H1 (cell line): Measurements from ENCODE around the gene IRF8. TPM values are rescaled to one million over a fixed set of nuclear protein-coding genes. Genes with fewer than 3 reads are reported as not detected.

ENCODE experiments used
- CTCF ChIA-PET: fragments of 300-600 bp; sonication (Branson Sonifier 250); formaldehyde crosslinking; loops from one replicate; lab custom pipeline; 2021; ENCODE audit not compliant: partially characterized antibody; lab: Charles Lee
- POLR2A ChIA-PET: fragments of 300-600 bp; sonication (Branson Sonifier 250); formaldehyde crosslinking; loops from one replicate; lab custom pipeline; 2021; ENCODE audit warnings: inconsistent platforms; ENCODE audit not compliant: partially characterized antibody; lab: Charles Lee
- DNase-seq, 2 experiments: peaks; one replicate each; pipeline versions ENCODE4 v3.0.0 to v3.0.0-alpha.2; 2010 to 2022; ENCODE audit warnings: low spot score in 2 of 2, low read depth in 1 of 2, mixed read lengths in 1 of 2
- FAIRE-seq: peaks from 2 replicates; lab custom pipeline; 2011; peaks lifted over from hg19 to GRCh38; lab: Jason Lieb, UNC
- H2AFZ ChIP-seq: 2 replicates; pipeline ENCODE4 v1.8.1; 2012; ENCODE audit warnings: low read length, inconsistent platforms
- H2AK5ac ChIP-seq: 2 replicates; pipeline ENCODE4 v1.6.1; 2013; ENCODE audit warnings: low read depth, low read length
- H2BK120ac ChIP-seq: replicated peaks from 2 replicates; pipeline ENCODE3; 2013; ENCODE audit warnings: low read depth, low read length, inconsistent platforms
- H2BK12ac ChIP-seq: 2 replicates; pipeline ENCODE4 v1.6.1; 2013; ENCODE audit warnings: low read depth, low read length
- H2BK15ac ChIP-seq: 2 replicates; pipeline ENCODE4 v1.6.1; 2013; ENCODE audit warnings: low read length
- H2BK20ac ChIP-seq: 2 replicates; pipeline ENCODE4 v1.6.1; 2013; ENCODE audit warnings: low read length
- H2BK5ac ChIP-seq: 2 replicates; pipeline ENCODE4 v1.6.1; 2013; ENCODE audit warnings: low read depth, low read length
- H3K14ac ChIP-seq: 2 replicates; pipeline ENCODE4 v1.6.1; 2013; ENCODE audit warnings: inconsistent platforms; ENCODE audit not compliant: insufficient read length
- H3K18ac ChIP-seq: 2 replicates; pipeline ENCODE4 v1.6.1; 2013; ENCODE audit warnings: low read length; ENCODE audit errors: extremely low read depth
- H3K23ac ChIP-seq: 2 replicates; pipeline ENCODE4 v1.6.1; 2013; ENCODE audit warnings: inconsistent platforms; ENCODE audit not compliant: insufficient read length
- H3K23me2 ChIP-seq: 2 replicates; pipeline ENCODE4 v1.6.1; 2013; ENCODE audit warnings: low read depth, low read length
- H3K27ac ChIP-seq: 2 replicates; pipeline ENCODE4 v1.6.1; 2011; ENCODE audit warnings: low read depth, low read length, inconsistent platforms
- H3K27me3 ChIP-seq, 4 experiments: replicated peaks in 1 of 4; 1 replicate in 1 of 4; 2 replicates in 3 of 4; pipeline versions ENCODE4 v1.6.1 to v1.8.1; 2011 to 2013; ENCODE audit warnings: low read length in 3 of 4, mild to moderate bottlenecking in 3 of 4, inconsistent platforms in 2 of 4, mixed read lengths in 2 of 4, moderate library complexity in 1 of 4; ENCODE audit not compliant: control insufficient read depth in 3 of 4, insufficient read depth in 3 of 4; ENCODE audit errors: extremely low read depth in 1 of 4
- H3K36me3 ChIP-seq, 4 experiments: 2 replicates each; pipeline versions ENCODE4 v1.6.1 to v1.8.1; 2011 to 2013; ENCODE audit warnings: mild to moderate bottlenecking in 4 of 4, low read length in 3 of 4, moderate library complexity in 2 of 4, control low read depth in 1 of 4, inconsistent platforms in 1 of 4; ENCODE audit not compliant: insufficient read depth in 4 of 4, control insufficient read depth in 2 of 4
- H3K4ac ChIP-seq: replicated peaks from 2 replicates; pipeline ENCODE3; 2013; ENCODE audit warnings: low read length, low read depth, mixed read lengths, inconsistent platforms; ENCODE audit not compliant: insufficient read length
- H3K4me1 ChIP-seq, 4 experiments: replicated peaks in 1 of 4; 1 replicate in 1 of 4; 2 replicates in 3 of 4; pipeline versions ENCODE4 v1.6.1 to v1.8.1; 2011 to 2013; ENCODE audit warnings: low read length in 3 of 4, inconsistent platforms in 2 of 4, mixed read lengths in 1 of 4; ENCODE audit not compliant: insufficient read depth in 4 of 4, control insufficient read depth in 3 of 4
- H3K4me2 ChIP-seq, 2 experiments: 2 replicates each; pipeline versions ENCODE4 v1.6.1 to v1.8.1; 2011 to 2013; ENCODE audit warnings: low read depth in 2 of 2, low read length in 2 of 2, control low read depth in 1 of 2, inconsistent platforms in 1 of 2, mild to moderate bottlenecking in 1 of 2; ENCODE audit not compliant: insufficient read depth in 1 of 2
- H3K4me3 ChIP-seq, 4 experiments: fragments of 200-600, 300-600 bp in 1 of 4; sonication (generic), shearing (Covaris generic), sonication (Bioruptor Twin) in 1 of 4; 2 replicates each; pipeline versions ENCODE4 v1.5.1 to v1.8.1; 2011 to 2016; ENCODE audit warnings: low read length in 4 of 4, low read depth in 3 of 4, control low read depth in 2 of 4, inconsistent platforms in 2 of 4, mild to moderate bottlenecking in 2 of 4, mixed read lengths in 1 of 4, moderate library complexity in 1 of 4; ENCODE audit not compliant: insufficient read depth in 2 of 4; ENCODE audit errors: extremely low read depth in 1 of 4
- H3K56ac ChIP-seq: replicated peaks from 2 replicates; pipeline ENCODE3; 2013; ENCODE audit warnings: low read depth, mild to moderate bottlenecking, mixed read lengths, low read length, inconsistent platforms; ENCODE audit not compliant: insufficient read length
- H3K79me1 ChIP-seq: 2 replicates; pipeline ENCODE4 v1.6.1; 2013; ENCODE audit warnings: low read depth, low read length, control low read depth
- H3K79me2 ChIP-seq, 2 experiments: 2 replicates each; pipeline versions ENCODE4 v1.6.1 to v1.8.1; 2012 to 2013; ENCODE audit warnings: low read length in 2 of 2, mild to moderate bottlenecking in 2 of 2, inconsistent platforms in 1 of 2; ENCODE audit not compliant: insufficient read depth in 2 of 2, control insufficient read depth in 1 of 2
- H3K9ac ChIP-seq, 4 experiments: replicated peaks in 1 of 4; 1 replicate in 1 of 4; 2 replicates in 3 of 4; pipeline versions ENCODE4 v1.6.1 to v1.8.1; 2011 to 2013; ENCODE audit warnings: low read depth in 3 of 4, low read length in 3 of 4, control low read depth in 2 of 4, mild to moderate bottlenecking in 2 of 4, moderate library complexity in 2 of 4, inconsistent platforms in 1 of 4; ENCODE audit errors: extremely low read depth in 1 of 4
- H3K9me3 ChIP-seq, 2 experiments: 2 replicates each; pipeline versions ENCODE4 v1.6.1 to v1.8.1; 2012 to 2013; ENCODE audit warnings: mild to moderate bottlenecking in 2 of 2, moderate library complexity in 2 of 2, control low read depth in 1 of 2, inconsistent platforms in 1 of 2, low read depth in 1 of 2, low read length in 1 of 2, mixed read lengths in 1 of 2; ENCODE audit not compliant: insufficient read depth in 2 of 2
- H4K20me1 ChIP-seq, 2 experiments: replicated peaks in 1 of 2; 2 replicates each; pipeline versions ENCODE3 to v1.8.1; 2011 to 2013; ENCODE audit warnings: inconsistent platforms in 2 of 2, low read length in 2 of 2, mild to moderate bottlenecking in 1 of 2; ENCODE audit not compliant: insufficient read depth in 2 of 2, control insufficient read depth in 1 of 2
- H4K5ac ChIP-seq: 2 replicates; pipeline ENCODE4 v1.6.1; 2013; ENCODE audit warnings: low read length, low read depth, mixed read lengths, inconsistent platforms; ENCODE audit not compliant: insufficient read length
- H4K8ac ChIP-seq: 2 replicates; pipeline ENCODE4 v1.8.0; 2013; ENCODE audit warnings: mild to moderate bottlenecking, moderate library complexity, low read length, inconsistent platforms; ENCODE audit not compliant: insufficient read depth; ENCODE audit errors: extremely low read depth
- H4K91ac ChIP-seq: replicated peaks from 2 replicates; pipeline ENCODE3; 2013; ENCODE audit warnings: low read length, mixed read lengths, inconsistent platforms; ENCODE audit not compliant: insufficient read length
- BRCA1 ChIP-seq: IDR thresholded peaks from 2 replicates; pipeline ENCODE4 v1.6.1; 2012; ENCODE audit warnings: low read depth, low read length, improper control_type of control experiment
- CREB1 ChIP-seq: IDR thresholded peaks from 2 replicates; pipeline ENCODE4 v1.6.1; 2012; ENCODE audit warnings: inconsistent platforms
- EZH2 ChIP-seq: fragments of 200-600 bp; sonication (generic); IDR thresholded peaks from 2 replicates; pipeline ENCODE4 v1.7.1; 2012; ENCODE audit warnings: low read depth, mild to moderate bottlenecking, moderate library complexity, low read length, inconsistent platforms; ENCODE audit not compliant: severe bottlenecking
- KDM4A ChIP-seq: IDR thresholded peaks from one replicate; pipeline ENCODE4 v1.7.1; 2012; ENCODE audit warnings: low read depth, mild to moderate bottlenecking, moderate library complexity, low read length, inconsistent platforms; ENCODE audit not compliant: severe bottlenecking
- SP2 ChIP-seq: IDR thresholded peaks from 2 replicates; pipeline ENCODE4 v1.6.1; 2012; ENCODE audit warnings: mild to moderate bottlenecking, low read length, inconsistent platforms
- USF2 ChIP-seq: IDR thresholded peaks from 2 replicates; pipeline ENCODE4 v1.6.1; 2011; ENCODE audit warnings: low read length, improper control_type of control experiment
- WGBS, 2 experiments: shearing (Covaris generic) in 1 of 2; methylation state at CpG; one replicate each; pipeline versions ENCODE4 v1.1.6 to v1.1.7; 2013 to 2015; ENCODE audit warnings: low lambda C conversion rate in 2 of 2, mixed read lengths in 2 of 2, inconsistent platforms in 1 of 2, low coverage in 1 of 2, missing lambda C conversion rate in 1 of 2; ENCODE audit not compliant: insufficient replicate concordance in 2 of 2, insufficient coverage in 1 of 2, insufficient read length in 1 of 2; ENCODE audit errors: extremely low coverage in 1 of 2, missing lambda C conversion rate in 1 of 2; 5-methylcytosine and 5-hydroxymethylcytosine counted together
- polyA plus RNA-seq, 7 experiments: library from polyadenylated mRNA; depleted of rRNA in 3 of 7; stranded (reverse) in 5 of 7; unstranded in 2 of 7; fragments of >200 nt in 5 of 7; fragments of 200-250 nt in 2 of 7; gene quantifications; 1 replicate in 5 of 7; 2 replicates in 1 of 7; 4 replicates in 1 of 7; pipeline versions ENCODE4 v1.2.1 to v1.2.3, GENCODE V29; 2011 to 2013; ENCODE audit warnings: missing spikeins in 2 of 7, mixed read lengths in 2 of 7
- total RNA-seq: library from RNA; stranded (reverse); fragmentation: NEBNext Ultra II Directional; extraction: Animal tissue kit (Norgen Biotek cat#: 25700); gene quantifications from 2 replicates; pipeline ENCODE4 v1.2.1, GENCODE V29; 2021

The IRF8 gene
- total and polyA plus RNA-seq, 2 of the 8 experiments (the other 6 are each of a cell fraction or from before 2014, with no cell fraction given), result 0.35 to 2.0 TPM

GRCh38 chr16:85959686-85960085 is 60.7 kb downstream of the IRF8 start:
- Histone ChIP-seq H3K9me3 (no peaks in the 10 kb centered on the region), H3K27ac (no peak overlapping the region)

More at GRCh38 chr16:85959686-85960085, 60.7 kb downstream of the IRF8 start:
- no peak overlapping the region for H3K14ac ChIP-seq
- H3K4ac ChIP-seq, result no peak overlapping the region
- H2AFZ ChIP-seq, result no peak overlapping the region
- no peak overlapping the region for H2BK12ac ChIP-seq
- H3K56ac ChIP-seq, result no peak overlapping the region
- no peaks in the 10 kb centered on the region for H3K36me3 ChIP-seq
- no peaks in the 10 kb centered on the region for H3K79me1 ChIP-seq
- no peak overlapping the region for H2BK15ac ChIP-seq
- CTCF ChIA-PET, result interaction anchor here (0.8 to 1.0 kb wide), 2 partner anchors 10 to 128 kb away, joined by 3 read pairs; no protein-coding TSS in a partner anchor
- H2BK120ac ChIP-seq, result no peak overlapping the region
- no peak overlapping the region for H4K91ac ChIP-seq
- WGBS, 2 experiments, result 86% methylated on average over 9 of the region's 9 CpGs; no CpG with 5 or more reads in 1 of the 2 experiments
- H3K4me1 ChIP-seq, result no peaks in the 10 kb centered on the region
- H4K8ac ChIP-seq, result no peak overlapping the region; the same call in 1 of the 2 replicates
- POLR2A ChIA-PET, result no interaction called here
- DNase-seq (no peak), FAIRE-seq (no peak)
- no peaks in the 10 kb centered on the region for H3K23me2 ChIP-seq
- peaks cover 0 to 1% of the 10 kb centered on the region in 2 experiments for H4K20me1 ChIP-seq
- H3K23ac ChIP-seq, result no peak overlapping the region
- TF ChIP-seq EZH2 (no peak), CREB1 (no peak), BRCA1 (no peak), SP2 (no peak), KDM4A (no peak), USF2 (no peak)
- H3K4me2 ChIP-seq, result no peak overlapping the region
- H3K18ac ChIP-seq, result no peak overlapping the region
- H2AK5ac ChIP-seq, result no peak overlapping the region
- H4K5ac ChIP-seq, result no peak overlapping the region
- H3K4me3 ChIP-seq, result no peak overlapping the region
- no peak overlapping the region for H3K9ac ChIP-seq
- no peak overlapping the region for H2BK20ac ChIP-seq
- H3K79me2 ChIP-seq, result no peaks in the 10 kb centered on the region
- H2BK5ac ChIP-seq, result no peak overlapping the region
- no peaks in the 10 kb centered on the region; a peak in 1 of 7 replicates for H3K27me3 ChIP-seq
